ENCODE measurements around the gene NMNAT1. TPM values are rescaled to one million over a fixed set of nuclear protein-coding genes. Genes with fewer than 3 reads are reported as not detected.
A peak's percentile ranks its signal among the peaks of the same experiment; 100 is the strongest.

NMNAT1 gene
- total and polyA plus RNA-seq, 2 experiments from 2014 or later = 16.9 to 24.1 TPM

DNA sequence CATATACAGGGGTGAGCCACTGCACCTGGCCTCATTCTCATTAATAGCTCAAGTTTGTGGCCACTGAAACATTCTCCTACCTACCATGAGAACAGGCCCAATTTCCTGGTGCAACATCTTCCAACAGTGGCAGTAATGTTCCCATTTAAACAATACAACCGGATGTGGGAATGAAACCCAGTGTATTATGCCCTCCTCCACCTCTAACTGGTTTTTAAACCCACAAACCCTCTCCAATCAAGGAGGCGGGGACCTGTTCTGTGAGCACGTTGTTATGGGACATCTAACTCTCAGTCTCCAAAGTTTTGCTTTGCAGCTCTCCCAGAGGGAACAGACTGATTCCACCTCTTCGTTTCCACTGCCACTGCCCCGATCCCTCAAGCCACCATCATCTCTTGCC is 35.8 kb upstream of the NMNAT1 start:
- Histone ChIP-seq H3K36me3 (no peaks in the 10 kb centered on the region), H3K27ac (no peak overlapping the region), H3K27me3 (no peaks in the 10 kb centered on the region), H3K4me3 (no peak overlapping the region), H3K9me3 (ENCODE audit: low read depth) (no peaks in the 10 kb centered on the region), H3K4me1 (ENCODE audit: low read depth) (peaks cover 16% of the 10 kb centered on the region)
- DNase-seq (ENCODE audit: low read depth in 1 of 2, low spot score in 1 of 2) = no peak
- TF ChIP-seq, protein P1, sequence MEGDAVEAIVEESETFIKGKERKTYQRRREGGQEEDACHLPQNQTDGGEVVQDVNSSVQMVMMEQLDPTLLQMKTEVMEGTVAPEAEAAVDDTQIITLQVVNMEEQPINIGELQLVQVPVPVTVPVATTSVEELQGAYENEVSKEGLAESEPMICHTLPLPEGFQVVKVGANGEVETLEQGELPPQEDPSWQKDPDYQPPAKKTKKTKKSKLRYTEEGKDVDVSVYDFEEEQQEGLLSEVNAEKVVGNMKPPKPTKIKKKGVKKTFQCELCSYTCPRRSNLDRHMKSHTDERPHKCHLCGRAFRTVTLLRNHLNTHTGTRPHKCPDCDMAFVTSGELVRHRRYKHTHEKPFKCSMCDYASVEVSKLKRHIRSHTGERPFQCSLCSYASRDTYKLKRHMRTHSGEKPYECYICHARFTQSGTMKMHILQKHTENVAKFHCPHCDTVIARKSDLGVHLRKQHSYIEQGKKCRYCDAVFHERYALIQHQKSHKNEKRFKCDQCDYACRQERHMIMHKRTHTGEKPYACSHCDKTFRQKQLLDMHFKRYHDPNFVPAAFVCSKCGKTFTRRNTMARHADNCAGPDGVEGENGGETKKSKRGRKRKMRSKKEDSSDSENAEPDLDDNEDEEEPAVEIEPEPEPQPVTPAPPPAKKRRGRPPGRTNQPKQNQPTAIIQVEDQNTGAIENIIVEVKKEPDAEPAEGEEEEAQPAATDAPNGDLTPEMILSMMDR (IDR thresholded peaks at IDR 0.05; ENCODE audit: low read depth, low read length) = no peak

DNA sequence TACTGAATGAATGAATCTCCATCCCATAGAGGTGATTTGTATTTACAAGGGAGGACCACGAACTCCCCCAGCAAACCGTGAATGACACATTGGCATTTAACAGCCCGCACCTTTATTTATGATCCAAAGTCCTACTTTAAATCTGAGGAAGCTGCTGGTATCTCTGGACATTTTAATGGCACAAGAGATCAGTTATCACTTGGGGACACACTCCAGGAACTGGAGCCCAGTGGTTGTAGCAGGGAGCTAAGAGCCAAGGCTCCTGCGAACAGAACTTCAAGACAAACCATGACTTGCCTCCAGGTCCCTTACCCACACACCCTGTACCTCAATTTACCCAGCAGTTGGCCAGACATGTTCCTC is 34.4 kb upstream of the NMNAT1 start:
- no peak for DNase-seq (ENCODE audit: low read depth in 1 of 2, low spot score in 1 of 2)
- no peaks in the 10 kb centered on the region for H3K36me3 ChIP-seq
- peak overlapping the region; percentile 97 for H3K4me3 ChIP-seq
- no peaks in the 10 kb centered on the region for H3K27me3 ChIP-seq
- no peak overlapping the region for H3K27ac ChIP-seq
- H3K4me1 ChIP-seq (ENCODE audit: low read depth) = peaks cover 17% of the 10 kb centered on the region
- TF ChIP-seq, protein P1 (IDR thresholded peaks at IDR 0.05; ENCODE audit: low read depth, low read length) = no peak
- H3K9me3 ChIP-seq (ENCODE audit: low read depth) = no peaks in the 10 kb centered on the region

DNA sequence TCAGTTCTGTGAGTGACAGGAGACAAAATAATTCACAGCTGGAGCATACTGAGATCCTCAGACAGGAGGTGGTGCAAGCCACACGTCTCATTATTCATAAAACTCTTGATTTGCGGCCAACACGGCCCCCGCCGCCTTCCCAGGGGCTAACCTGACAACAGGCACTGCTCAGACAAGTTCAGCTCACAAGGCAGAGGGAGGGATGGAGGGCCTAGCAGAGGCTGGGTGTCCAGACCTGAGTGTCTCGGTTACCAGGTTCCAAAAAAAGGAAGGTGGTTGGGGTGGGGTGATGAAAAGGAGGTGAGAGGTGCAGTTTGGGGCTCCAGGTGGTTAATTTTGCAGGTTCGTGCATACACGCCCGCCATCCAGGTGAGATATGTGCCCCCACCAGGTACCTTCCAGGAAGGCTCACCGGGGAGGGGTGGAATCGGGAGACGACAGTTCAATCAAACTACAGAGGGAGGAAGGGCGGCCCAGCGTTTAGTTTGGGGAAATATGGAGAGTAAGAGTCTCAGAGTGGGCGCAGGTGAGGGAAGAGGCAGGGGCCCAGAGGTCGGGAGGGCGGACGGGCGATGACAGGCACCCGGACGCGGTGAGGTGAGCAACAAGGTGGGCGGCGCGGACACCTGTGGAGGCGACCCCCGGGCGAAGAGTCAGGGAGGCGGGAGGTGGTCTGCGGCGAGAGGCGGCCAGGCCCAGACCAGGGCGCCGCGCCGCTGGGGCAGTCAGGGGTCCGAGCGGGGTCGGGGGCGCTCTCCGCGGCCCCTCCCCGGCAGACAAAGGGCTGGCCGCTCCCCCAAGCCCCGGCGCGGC is 33.8 kb upstream of the NMNAT1 start:
- TF ChIP-seq, protein P1 (IDR thresholded peaks at IDR 0.05; ENCODE audit: low read depth, low read length) = no peak
- no peak for DNase-seq (ENCODE audit: low read depth in 1 of 2, low spot score in 1 of 2)

DNA sequence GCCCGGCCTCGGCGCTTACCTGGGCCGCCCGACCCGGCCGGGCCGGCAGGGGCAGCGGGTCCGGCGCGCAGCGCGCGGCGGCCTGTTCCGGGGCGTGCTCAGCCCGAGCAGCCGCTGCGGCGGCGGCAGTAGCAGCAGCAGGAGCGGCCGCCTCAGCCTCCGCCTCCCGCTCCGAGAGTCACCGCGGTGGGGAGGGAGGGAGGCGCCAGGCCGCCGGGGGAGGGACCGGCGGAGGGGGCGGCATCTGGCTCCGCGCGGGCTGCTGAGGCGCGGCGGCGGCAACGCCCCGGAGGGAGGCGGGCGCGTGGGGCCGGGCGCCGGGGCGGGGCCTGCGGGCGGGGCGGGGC is 33.2 kb upstream of the NMNAT1 start, which contains the start of gene CTNNBIP1:
TSS of gene CTNNBIP1 (minus strand) at position 194 of the 347 bp plus-strand sequence. CDS start 38,205 bp downstream, outside the sequence.
- Histone ChIP-seq H3K27ac (peak within 1 kb of the TSS; percentile 93), H3K4me3 (peak within 1 kb of the TSS; percentile 97)

More for the DNA sequence above, 33.8 kb upstream of the NMNAT1 start:
- Histone ChIP-seq H3K27me3 (no peaks in the 10 kb centered on the region), H3K9me3 (ENCODE audit: low read depth) (no peaks in the 10 kb centered on the region), H3K27ac (peak overlapping the region; percentile 85), H3K4me1 (ENCODE audit: low read depth) (peaks cover 18% of the 10 kb centered on the region), H3K4me3 (peak overlapping the region; percentile 97), H3K36me3 (no peaks in the 10 kb centered on the region)

DNA sequence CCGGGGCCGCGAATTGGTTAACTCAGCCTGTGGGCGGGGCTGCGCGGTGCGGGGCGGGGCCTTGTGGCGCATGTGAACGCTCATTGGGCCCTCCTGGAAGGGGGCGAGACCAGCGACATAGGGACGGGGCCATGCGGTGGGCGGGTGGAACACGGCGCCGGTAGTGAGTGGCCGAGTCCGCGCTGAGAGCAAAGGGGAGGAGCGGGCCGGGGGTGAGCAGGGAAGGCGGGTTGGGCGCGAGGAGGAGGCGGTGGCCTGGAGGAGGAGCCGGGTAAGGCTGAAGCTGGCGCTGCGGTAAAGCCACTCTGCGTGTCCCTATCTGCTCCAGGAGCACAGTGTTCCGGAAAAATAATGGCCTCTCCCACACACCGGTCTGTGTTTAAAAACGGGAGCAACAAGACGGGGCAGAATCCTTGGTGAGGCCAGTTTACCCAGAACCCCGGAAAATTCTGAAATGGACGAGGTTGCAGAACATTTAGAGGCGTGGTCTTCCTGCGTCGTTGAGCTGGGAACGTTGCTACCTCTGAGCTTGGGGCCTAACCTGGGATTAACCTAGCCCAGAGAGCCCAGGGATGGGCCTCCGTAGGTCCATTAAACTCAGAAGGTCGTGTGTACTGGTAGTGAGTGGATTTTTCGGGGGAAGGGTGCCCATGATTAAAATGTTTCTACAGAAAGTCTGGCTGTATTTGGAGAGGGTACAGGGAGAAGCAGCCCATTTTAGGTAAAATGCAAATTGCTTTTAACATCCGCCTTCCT is 32.7 kb upstream of the NMNAT1 start:
- no peaks in the 10 kb centered on the region for H3K9me3 ChIP-seq (ENCODE audit: low read depth)
- H3K36me3 ChIP-seq = no peaks in the 10 kb centered on the region
- peak; percentile 99 to 100 for DNase-seq (ENCODE audit: low read depth in 1 of 2, low spot score in 1 of 2)
- TF ChIP-seq, protein P1 (IDR thresholded peaks at IDR 0.05; ENCODE audit: low read depth, low read length) = no peak
- H3K4me1 ChIP-seq (ENCODE audit: low read depth) = peaks cover 19% of the 10 kb centered on the region
- peak overlapping the region; percentile 93 for H3K27ac ChIP-seq
- no peaks in the 10 kb centered on the region for H3K27me3 ChIP-seq
- H3K4me3 ChIP-seq = peak overlapping the region; percentile 37

More for the DNA sequence above, 33.2 kb upstream of the NMNAT1 start, which contains the start of gene CTNNBIP1:
- DNase-seq (ENCODE audit: low read depth in 1 of 2, low spot score in 1 of 2) = no peak
- Histone ChIP-seq H3K36me3 (no peaks in the 10 kb centered on the region), H3K27me3 (no peaks in the 10 kb centered on the region), H3K9me3 (ENCODE audit: low read depth) (no peaks in the 10 kb centered on the region), H3K4me1 (ENCODE audit: low read depth) (peaks cover 18% of the 10 kb centered on the region)
- TF ChIP-seq, protein P1 (IDR thresholded peaks at IDR 0.05; ENCODE audit: low read depth, low read length) = no peak

Measured in cardiac muscle cell (in vitro differentiated cells and primary cell).